ENCODE data around the gene FBXL19.
A peak's percentile ranks its signal among the peaks of the same experiment; 100 is the strongest.
"Not testable (repeated sequence)": the region's sequence is repeated elsewhere in the genome, so short reads cannot be mapped to it uniquely, and the experiment has no call there.

FBXL19 gene, protein sequence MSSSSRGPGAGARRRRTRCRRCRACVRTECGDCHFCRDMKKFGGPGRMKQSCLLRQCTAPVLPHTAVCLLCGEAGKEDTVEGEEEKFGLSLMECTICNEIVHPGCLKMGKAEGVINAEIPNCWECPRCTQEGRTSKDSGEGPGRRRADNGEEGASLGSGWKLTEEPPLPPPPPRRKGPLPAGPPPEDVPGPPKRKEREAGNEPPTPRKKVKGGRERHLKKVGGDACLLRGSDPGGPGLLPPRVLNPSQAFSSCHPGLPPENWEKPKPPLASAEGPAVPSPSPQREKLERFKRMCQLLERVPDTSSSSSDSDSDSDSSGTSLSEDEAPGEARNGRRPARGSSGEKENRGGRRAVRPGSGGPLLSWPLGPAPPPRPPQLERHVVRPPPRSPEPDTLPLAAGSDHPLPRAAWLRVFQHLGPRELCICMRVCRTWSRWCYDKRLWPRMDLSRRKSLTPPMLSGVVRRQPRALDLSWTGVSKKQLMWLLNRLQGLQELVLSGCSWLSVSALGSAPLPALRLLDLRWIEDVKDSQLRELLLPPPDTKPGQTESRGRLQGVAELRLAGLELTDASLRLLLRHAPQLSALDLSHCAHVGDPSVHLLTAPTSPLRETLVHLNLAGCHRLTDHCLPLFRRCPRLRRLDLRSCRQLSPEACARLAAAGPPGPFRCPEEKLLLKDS

GRCh38 chr16:30923554-30924075 lies at the start of gene FBXL19:
FBXL19 (plus strand) TSS chr16:30923572; CDS start chr16:30925755, 2,183 bp downstream.
- no peak for DNase-seq

- no peak for DNase-seq
Observed at GRCh38 chr16:30874244-30874820, 49.0 kb upstream of the FBXL19 start.

DNA sequence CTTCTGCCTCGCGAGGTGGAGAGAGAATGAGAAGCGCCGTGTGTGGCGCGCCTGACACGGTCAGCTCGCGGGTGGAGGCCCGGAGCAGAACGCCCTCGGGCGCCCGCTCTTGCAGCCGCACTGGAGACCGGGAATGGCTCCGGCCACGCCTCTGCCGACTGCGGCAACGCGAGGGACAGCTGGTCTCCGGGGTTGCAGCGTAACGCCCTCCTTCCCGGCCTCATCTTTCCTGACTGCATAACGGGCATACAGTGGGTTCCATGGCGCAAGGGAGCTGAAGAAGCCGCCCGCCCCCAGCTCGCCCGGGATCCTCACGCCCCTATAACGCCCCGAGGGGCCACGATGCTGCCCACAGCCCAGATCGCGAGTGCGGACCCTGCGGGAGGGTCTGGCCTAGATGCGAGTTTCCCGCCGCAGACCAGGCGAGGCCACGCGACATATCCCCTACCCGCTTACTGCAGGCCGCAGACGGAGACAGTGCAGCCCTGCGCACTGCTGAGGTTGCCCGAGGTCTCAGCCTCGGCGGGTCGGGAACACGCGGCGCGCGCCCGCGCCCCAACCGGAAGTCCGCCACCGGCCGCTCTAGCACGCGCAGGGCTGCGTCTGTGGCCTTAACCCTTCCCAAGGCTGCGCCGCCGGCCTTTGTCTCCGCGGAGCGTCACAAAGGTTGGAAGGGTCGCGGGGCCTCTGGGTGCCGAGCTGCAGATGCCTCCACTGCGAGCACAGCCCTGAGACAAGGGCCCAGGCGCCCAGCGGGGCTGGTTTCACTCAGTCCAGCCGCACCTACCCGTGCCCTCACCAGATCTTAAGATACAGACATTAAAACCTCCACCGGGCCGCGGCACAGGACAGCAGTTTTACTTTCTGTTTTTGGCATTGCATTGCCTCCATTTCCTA lies 48.3 kb upstream of the FBXL19 start:
- DNase-seq, result peak; percentile 95

DNA sequence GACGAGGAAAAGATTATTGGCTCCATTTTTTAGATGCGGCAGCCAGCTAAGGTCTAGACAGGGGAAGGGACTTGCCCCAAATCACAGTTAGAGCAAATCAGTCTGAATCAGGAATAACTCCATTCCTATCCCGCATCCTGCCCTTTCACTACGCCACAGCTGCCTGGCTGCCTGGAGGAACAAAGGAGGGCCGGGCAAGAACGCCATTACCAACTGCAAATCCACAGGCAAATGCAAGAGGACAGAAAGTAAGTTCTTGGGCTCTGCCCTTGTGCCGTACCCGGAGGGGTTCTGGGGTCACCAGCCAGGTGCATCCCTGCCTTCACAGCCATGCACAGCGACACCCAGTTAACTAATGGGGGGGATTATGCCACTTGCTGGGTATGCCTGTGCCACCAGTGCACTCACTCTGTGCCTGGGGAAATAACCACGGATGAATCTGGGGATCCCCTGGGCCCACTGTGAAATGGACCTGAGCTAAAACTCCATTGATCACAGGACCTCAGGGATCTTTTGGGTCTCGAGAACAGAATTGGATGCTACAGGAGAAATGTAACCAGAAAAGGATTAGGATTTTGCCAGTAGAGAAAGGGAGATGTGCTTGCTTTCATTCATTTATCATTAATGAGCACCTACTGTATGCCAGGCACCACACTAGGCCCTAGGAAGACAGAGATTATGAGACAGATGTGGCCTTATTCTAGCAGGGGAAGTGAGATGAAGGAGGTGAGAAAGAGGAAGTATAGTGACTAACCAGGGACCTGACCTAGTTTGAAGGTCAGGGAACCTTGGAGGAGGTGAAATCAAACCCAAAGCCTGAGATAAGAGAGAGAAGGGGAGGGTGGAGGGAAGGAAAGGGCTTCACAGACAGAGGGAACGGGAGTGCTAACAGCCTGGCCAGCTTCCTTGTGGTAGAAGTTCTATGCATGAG lies 47.2 kb upstream of the FBXL19 start:
- no peak for DNase-seq

DNA sequence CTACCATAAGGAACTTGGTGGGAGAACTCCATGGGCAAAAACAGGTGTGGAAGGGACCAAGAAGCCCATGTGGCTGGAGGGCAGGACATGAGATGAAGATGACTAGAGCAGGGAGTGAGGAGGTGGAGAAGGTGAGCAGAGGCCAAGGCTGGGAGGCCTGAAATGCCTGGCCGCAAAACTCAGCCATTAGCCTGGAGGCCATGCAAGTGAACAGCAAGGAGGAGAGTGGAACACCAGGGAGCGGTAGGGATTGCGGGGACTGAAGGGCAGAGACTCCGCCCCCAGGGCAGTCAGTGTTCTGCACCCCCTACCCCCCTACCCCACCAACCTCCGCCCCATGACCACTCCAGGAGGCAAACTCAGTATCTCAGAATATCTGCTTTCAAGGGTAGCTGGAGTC lies 46.5 kb upstream of the FBXL19 start:
- peak; percentile 61 for DNase-seq

DNA sequence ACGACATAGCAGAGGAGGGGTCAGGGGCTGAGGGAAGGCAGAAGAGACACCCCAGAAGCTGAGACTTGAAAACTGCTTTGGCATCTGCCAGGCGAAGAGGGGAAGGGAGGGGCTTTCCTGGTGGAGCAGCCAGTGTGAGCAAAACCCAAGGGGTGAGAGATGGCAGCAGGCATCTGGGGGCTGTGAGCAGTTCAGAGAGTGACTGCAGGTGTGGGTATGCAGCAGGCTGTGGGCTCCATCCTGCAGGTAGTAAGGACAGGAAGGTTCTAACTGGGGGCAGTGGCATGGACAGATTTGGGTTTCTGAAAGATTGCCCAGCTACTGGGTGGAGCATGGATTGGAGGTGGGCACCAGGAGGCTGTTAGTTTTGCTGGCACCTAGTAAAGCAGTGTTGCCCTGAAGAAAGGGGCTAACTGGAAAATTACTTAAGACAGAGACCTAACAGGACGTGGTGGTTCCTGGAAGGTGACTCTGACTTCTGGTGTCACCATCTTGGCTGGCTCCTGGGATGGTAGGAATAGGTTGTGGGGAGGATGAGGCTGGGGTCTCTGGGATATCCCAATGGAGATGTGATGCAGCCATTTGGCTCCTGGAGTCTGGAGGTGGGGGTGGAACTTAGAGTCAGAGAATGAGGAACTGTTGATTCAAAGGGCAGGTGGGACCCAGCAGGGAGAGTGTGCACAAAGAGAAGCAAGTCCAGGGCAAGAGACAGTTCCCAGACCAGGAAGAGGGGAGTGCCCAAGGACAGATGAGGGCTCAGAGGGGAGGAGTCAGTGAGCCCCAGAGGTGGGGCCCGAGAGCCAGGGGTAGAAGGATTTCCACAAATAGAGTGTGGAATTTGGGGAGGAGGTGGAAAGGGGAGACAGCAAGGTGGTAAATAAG lies 40.7 kb upstream of the FBXL19 start:
- no peak for DNase-seq

GRCh38 chr16:30884760-30885159 lies 38.6 kb upstream of the FBXL19 start:
- DNase-seq, result no peak

GRCh38 chr16:30885196-30885595 lies 38.2 kb upstream of the FBXL19 start:
- no peak for DNase-seq

GRCh38 chr16:30886145-30886544 lies 37.2 kb upstream of the FBXL19 start:
- no peak for DNase-seq

- DNase-seq, result no peak
Observed at GRCh38 chr16:30887927-30888326, 35.4 kb upstream of the FBXL19 start.

- DNase-seq, result no peak
Observed at GRCh38 chr16:30888856-30889499, 34.4 kb upstream of the FBXL19 start.

DNA sequence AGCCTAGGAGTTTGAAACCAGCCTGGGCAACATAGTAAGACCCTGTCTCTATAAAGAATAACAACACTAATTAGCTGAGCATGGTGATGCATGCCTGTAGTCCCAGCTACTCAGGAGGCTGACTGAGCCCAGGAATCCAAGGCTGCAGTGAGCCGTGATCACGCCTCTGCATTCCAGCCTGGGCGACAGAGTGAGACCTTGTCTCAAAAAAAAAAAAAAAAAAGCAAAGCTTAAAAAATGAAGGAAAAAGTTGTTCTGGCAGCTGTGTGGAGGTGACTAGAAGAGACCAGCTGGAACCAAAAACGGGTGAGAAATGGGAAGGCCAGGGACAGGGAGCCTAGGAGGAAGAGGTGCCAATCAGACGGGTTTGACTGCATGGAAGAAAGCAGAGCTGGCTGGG lies 33.7 kb upstream of the FBXL19 start:
- no peak for DNase-seq

DNA sequence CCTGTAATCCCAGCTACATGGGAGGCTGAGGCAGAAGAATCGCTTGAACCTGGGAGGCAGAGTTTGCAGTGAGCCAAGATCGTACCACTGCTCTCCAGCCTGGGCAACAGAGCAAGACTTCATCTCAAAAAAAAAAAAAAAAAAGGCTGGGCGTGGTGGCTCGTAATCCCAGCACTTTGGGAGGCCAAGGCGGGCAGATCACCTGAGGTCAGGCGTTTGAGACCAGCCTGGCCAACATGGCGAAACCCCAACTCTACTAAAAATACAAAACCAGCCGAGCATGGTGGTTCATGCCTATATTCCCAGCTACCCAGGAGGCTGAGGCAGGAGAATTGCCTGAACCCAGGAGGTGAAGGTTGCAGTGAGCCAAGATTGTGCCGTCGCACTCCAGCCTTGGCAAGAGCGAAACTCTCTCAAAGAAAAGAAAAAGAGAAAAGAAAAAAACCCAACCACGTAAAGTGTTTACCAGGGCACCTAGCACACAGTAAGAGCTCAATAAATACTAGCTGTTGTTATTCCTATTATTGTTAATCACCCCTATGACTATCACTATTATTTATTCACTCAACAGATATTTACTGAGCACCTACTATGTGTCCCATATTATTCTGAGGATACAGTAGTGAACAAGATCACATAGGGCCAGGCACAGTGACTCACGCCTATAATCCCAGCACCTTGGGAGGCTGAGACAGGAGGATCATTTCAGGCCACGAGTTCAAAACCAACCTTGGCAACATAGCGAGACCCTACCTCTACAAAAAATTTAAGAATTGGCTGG lies 32.1 kb upstream of the FBXL19 start:
- not testable (repeated sequence) for DNase-seq

- no peak for DNase-seq
Observed at GRCh38 chr16:30892670-30893416, 30.5 kb upstream of the FBXL19 start.

DNA sequence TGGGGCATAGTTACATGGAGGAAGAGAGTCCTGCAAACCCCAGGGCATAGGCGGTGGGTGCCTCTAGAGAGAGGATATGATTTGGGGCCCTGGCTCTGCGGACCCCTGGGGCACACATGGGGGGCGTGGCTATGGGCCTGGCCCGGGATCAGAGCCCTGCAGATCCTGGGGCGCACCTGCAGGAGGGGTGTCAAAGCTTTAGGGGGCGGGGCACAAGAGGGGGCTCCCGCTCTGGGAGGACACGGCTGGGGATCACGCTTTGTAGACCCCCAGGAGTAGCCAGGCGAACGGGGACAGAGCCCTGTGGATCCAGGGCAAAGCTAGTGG lies 30.0 kb upstream of the FBXL19 start:
- no peak for DNase-seq

- DNase-seq, result peak; percentile 96
Observed at GRCh38 chr16:30893744-30894539, 29.4 kb upstream of the FBXL19 start, which contains the start of gene BCL7C. BCL7C (minus strand) TSS chr16:30894077; CDS start chr16:30893944, 133 bp downstream.

Data from islet precursor cell (in vitro differentiated cells).